Endodermal cell (in vitro differentiated cells): ENCODE measurements around the gene FAM83D. TPM values are rescaled to one million over a fixed set of nuclear protein-coding genes. Genes with fewer than 3 reads are reported as not detected.

Source experiments
- DNase-seq: peaks from one replicate; pipeline ENCODE4 v3.0.0-alpha.2; 2017
- H3K27ac ChIP-seq: 2 replicates; pipeline ENCODE4 v1.5.1; 2013; ENCODE audit warnings: mild to moderate bottlenecking, low read depth, low read length, moderate library complexity
- H3K27me3 ChIP-seq: 2 replicates; pipeline ENCODE4 v1.6.1; 2013; ENCODE audit warnings: mild to moderate bottlenecking, low read length, moderate library complexity; ENCODE audit not compliant: insufficient read depth, control insufficient read depth, poor library complexity, severe bottlenecking
- H3K36me3 ChIP-seq: 2 replicates; pipeline ENCODE4 v1.7.0; 2013; ENCODE audit warnings: mild to moderate bottlenecking, low read length, moderate library complexity; ENCODE audit not compliant: control insufficient read depth, insufficient read depth
- H3K4me1 ChIP-seq: one replicate; pipeline ENCODE4 v1.7.0; 2013; ENCODE audit warnings: low read length; ENCODE audit not compliant: control insufficient read depth, insufficient read depth
- H3K4me3 ChIP-seq: 2 replicates; pipeline ENCODE4 v1.5.1; 2013; ENCODE audit warnings: mild to moderate bottlenecking, low read length, moderate library complexity
- H3K9ac ChIP-seq: 2 replicates; pipeline ENCODE4 v1.6.1; 2013; ENCODE audit warnings: mild to moderate bottlenecking, low read length, moderate library complexity; ENCODE audit not compliant: poor library complexity, severe bottlenecking; ENCODE audit errors: extremely low read depth
- H3K9me3 ChIP-seq: 2 replicates; pipeline ENCODE4 v1.6.1; 2013; ENCODE audit warnings: mild to moderate bottlenecking, low read length, moderate library complexity; ENCODE audit not compliant: control insufficient read depth
- H3K27ac Mint-ChIP-seq: 2 replicates; pipeline ENCODE4 v1.8.0; 2020; ENCODE audit warnings: mixed read lengths
- H3K27me3 Mint-ChIP-seq: 2 replicates; pipeline ENCODE4 v1.8.0; 2021; ENCODE audit warnings: mild to moderate bottlenecking, mixed read lengths; ENCODE audit not compliant: insufficient read depth
- H3K36me3 Mint-ChIP-seq: 2 replicates; pipeline ENCODE4 v1.8.0; 2020; ENCODE audit warnings: low read depth, mixed read lengths
- H3K4me1 Mint-ChIP-seq: 2 replicates; pipeline ENCODE4 v1.8.0; 2020; ENCODE audit warnings: mixed read lengths
- H3K4me3 Mint-ChIP-seq: 2 replicates; pipeline ENCODE4 v1.8.0; 2020; ENCODE audit warnings: mild to moderate bottlenecking, moderate library complexity, mixed read lengths
- H3K9me3 Mint-ChIP-seq: 2 replicates; pipeline ENCODE4 v1.8.0; 2020; ENCODE audit warnings: mild to moderate bottlenecking, mixed read lengths
- WGBS, 2 experiments: methylation state at CpG; one replicate each; pipeline versions ENCODE4 v1.1.5 to v1.1.7; 2013; ENCODE audit warnings: missing lambda C conversion rate in 2 of 2, mixed read lengths in 1 of 2; ENCODE audit not compliant: insufficient coverage in 1 of 2, insufficient read length in 1 of 2; 5-methylcytosine and 5-hydroxymethylcytosine counted together
- total RNA-seq, 2 donors: library from RNA; stranded (reverse); fragmentation: NEBNext Ultra II Directional in 1 of 2; extraction: Animal tissue kit (Norgen Biotek cat#: 25700) in 1 of 2; gene quantifications; 2 replicates in 1 of 2; 3 replicates in 1 of 2; pipeline ENCODE4 v1.2.1, GENCODE V29; 2021
- TF ChIP-seq, protein P1 (sequence below): fragments of 200-600 bp; sonication (generic); conservative IDR thresholded peaks from 2 replicates; pipeline ENCODE4 v1.5.0; 2021; ENCODE audit warnings: antibody characterized with exemption, mild to moderate bottlenecking

FAM83D gene
- total RNA-seq, 2 donors from 2014 or later: 34.8 to 39.9 TPM

DNA sequence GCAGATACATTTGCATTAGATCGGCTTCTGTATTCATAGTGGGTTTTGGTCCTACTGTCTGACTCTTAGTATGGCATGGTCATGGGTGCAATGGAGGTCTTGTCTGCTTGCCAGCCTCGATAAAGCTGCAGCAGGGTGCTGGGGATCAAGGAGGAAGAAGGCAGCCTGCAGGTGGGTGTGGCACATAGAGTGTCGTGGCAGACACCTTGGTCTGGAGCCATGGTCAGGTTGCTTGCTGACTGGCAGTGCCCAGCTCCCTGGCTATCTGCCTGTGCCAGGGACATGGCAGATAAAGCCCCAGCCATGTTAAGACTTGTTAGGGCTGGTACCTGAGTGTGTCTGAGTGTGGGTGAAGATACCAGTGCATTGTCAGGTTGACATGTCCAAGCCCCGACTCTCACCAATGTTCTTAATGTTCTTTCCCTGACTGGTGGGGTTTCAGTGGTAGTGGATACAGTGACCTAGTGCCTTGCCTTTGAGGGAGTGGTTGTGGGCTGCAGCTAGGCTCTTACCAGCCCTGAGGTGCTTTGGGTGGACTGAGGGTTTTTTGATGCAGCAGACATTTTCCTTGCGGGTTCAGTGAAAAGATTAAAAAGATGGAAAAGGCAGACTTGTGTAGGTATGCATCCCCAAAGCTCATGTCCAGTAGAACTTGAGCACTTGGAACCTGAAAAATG is 1.8 kb downstream of the FAM83D start:
- no peaks in the 10 kb centered on the region for H3K27me3 ChIP-seq
- H3K4me1 Mint-ChIP-seq: peaks cover 15% of the 10 kb centered on the region
- H3K4me1 ChIP-seq: no peaks in the 10 kb centered on the region
- H3K4me3 Mint-ChIP-seq: peak overlapping the region; percentile 78
- TF ChIP-seq, protein P1, sequence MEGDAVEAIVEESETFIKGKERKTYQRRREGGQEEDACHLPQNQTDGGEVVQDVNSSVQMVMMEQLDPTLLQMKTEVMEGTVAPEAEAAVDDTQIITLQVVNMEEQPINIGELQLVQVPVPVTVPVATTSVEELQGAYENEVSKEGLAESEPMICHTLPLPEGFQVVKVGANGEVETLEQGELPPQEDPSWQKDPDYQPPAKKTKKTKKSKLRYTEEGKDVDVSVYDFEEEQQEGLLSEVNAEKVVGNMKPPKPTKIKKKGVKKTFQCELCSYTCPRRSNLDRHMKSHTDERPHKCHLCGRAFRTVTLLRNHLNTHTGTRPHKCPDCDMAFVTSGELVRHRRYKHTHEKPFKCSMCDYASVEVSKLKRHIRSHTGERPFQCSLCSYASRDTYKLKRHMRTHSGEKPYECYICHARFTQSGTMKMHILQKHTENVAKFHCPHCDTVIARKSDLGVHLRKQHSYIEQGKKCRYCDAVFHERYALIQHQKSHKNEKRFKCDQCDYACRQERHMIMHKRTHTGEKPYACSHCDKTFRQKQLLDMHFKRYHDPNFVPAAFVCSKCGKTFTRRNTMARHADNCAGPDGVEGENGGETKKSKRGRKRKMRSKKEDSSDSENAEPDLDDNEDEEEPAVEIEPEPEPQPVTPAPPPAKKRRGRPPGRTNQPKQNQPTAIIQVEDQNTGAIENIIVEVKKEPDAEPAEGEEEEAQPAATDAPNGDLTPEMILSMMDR: no peak
- no peaks in the 10 kb centered on the region for H3K9me3 Mint-ChIP-seq
- H3K27ac Mint-ChIP-seq: no peak overlapping the region
- H3K27ac ChIP-seq: no peak overlapping the region
- 91 to 100% methylated on average over 2 to 5 of the region's 5 CpGs for WGBS, 2 experiments
- H3K36me3 Mint-ChIP-seq: peaks cover 15% of the 10 kb centered on the region
- peaks cover 4% of the 10 kb centered on the region for H3K36me3 ChIP-seq
- no peak for DNase-seq
- no peaks in the 10 kb centered on the region for H3K9me3 ChIP-seq
- H3K9ac ChIP-seq: no peak overlapping the region
- H3K27me3 Mint-ChIP-seq: no peaks in the 10 kb centered on the region
- peak overlapping the region; percentile 84 for H3K4me3 ChIP-seq

DNA sequence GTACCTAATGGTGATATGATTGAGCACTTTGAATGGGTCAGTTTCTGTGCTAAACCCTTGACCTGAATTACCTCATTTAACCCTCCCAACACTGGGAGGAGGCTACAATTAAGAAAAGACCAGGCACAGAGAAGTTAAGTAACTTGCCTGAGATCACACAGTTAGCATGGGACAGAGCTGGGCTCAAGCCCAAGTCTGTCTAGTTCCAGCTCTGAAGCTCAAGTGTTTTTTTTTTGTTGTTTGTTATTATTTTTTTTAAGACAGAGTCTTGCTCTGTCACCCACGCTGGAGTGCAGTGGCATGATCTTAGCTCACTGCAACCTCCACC is 4.0 kb downstream of the FAM83D start:
- H3K27ac Mint-ChIP-seq: no peak overlapping the region
- no peak overlapping the region for H3K4me3 ChIP-seq
- H3K4me3 Mint-ChIP-seq: no peak overlapping the region
- H3K9me3 ChIP-seq: no peaks in the 10 kb centered on the region
- TF ChIP-seq, protein P1: no peak
- WGBS, 2 experiments: 92 to 100% methylated on average over 1 of the region's 1 CpG
- no peaks in the 10 kb centered on the region for H3K27me3 Mint-ChIP-seq
- no peaks in the 10 kb centered on the region for H3K9me3 Mint-ChIP-seq
- H3K36me3 Mint-ChIP-seq: peaks cover 15% of the 10 kb centered on the region
- H3K9ac ChIP-seq: no peak overlapping the region
- DNase-seq: no peak
- no peaks in the 10 kb centered on the region for H3K27me3 ChIP-seq
- peaks cover 9% of the 10 kb centered on the region for H3K36me3 ChIP-seq
- peaks cover 15% of the 10 kb centered on the region for H3K4me1 Mint-ChIP-seq
- no peaks in the 10 kb centered on the region for H3K4me1 ChIP-seq
- no peak overlapping the region for H3K27ac ChIP-seq

DNA sequence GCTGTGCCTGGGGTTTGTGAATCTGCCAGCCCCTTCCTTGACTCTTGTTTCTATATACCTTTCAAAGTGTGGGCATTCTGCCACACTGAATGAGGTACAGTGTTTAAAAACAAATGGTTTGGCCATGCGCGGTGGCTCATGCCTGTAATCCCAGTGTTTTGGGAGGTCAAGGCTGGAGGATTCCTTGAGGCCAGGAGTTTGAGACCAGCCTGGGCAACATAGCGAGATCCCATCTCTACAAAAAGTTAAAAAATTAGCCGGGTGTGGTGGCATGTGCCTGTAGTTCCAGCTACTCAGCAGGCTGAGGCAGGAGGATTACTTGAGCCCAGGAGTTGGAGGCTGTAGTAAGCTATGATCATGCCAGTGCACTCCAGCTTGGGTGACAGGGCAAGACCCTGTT is 5.8 kb downstream of the FAM83D start:
- no peaks in the 10 kb centered on the region for H3K27me3 Mint-ChIP-seq
- H3K36me3 Mint-ChIP-seq: peaks cover 20% of the 10 kb centered on the region
- Histone ChIP-seq H3K4me1 (no peaks in the 10 kb centered on the region), H3K9ac (no peak overlapping the region), H3K27ac (no peak overlapping the region), H3K4me3 (no peak overlapping the region), H3K27me3 (no peaks in the 10 kb centered on the region), H3K36me3 (peaks cover 10% of the 10 kb centered on the region), H3K9me3 (no peaks in the 10 kb centered on the region)
- no peak overlapping the region for H3K27ac Mint-ChIP-seq
- 91 to 94% methylated on average over 4 of the region's 4 CpGs for WGBS, 2 experiments
- H3K4me3 Mint-ChIP-seq: no peak overlapping the region
- H3K9me3 Mint-ChIP-seq: no peaks in the 10 kb centered on the region
- no peak for DNase-seq
- TF ChIP-seq, protein P1: no peak
- peaks cover 15% of the 10 kb centered on the region for H3K4me1 Mint-ChIP-seq
